GM10248 (cell line): ENCODE results near the gene SLAMF7.

Source experiments
- CTCF ChIA-PET: fragments of 300-600 bp; sonication (Branson Sonifier 250); formaldehyde crosslinking; extraction: SDS; loops from one replicate; lab custom pipeline; 2021; ENCODE audit warnings: antibody characterized with exemption; lab: Yijun Ruan, JAX
- POLR2A ChIA-PET: fragments of 350-650 bp; sonication (Branson Sonifier 250); formaldehyde crosslinking; extraction: SDS; loops from one replicate; lab custom pipeline; 2020; ENCODE audit warnings: antibody characterized with exemption; lab: Yijun Ruan, JAX
- DNase-seq: peaks from one replicate; pipeline ENCODE4 v3.0.0; 2012; ENCODE audit errors: extremely low spot score
- CTCF ChIP-seq: IDR thresholded peaks from 2 replicates; pipeline ENCODE4 v1.5.1; 2012; ENCODE audit warnings: mild to moderate bottlenecking, low read depth; ENCODE audit errors: extremely low read depth, missing control alignments, control extremely low read depth

The SLAMF7 gene

GRCh38 chr1:160740133-160740688 is 1.2 kb downstream of the SLAMF7 start:
- TF ChIP-seq CTCF = no peak
- ChIA-PET CTCF (interaction anchor here (1.1 to 8.2 kb wide), 9 partner anchors 9 to 120 kb away, joined by 3 to 67 read pairs (median 5); no protein-coding TSS in a partner anchor), POLR2A (interaction anchor here (0.8 to 1.7 kb wide), 7 partner anchors 8 to 36 kb away, joined by 3 to 5 read pairs (median 4); partner anchors contain the start of gene CD48)
- DNase-seq = no peak

- CTCF ChIA-PET = interaction anchor here (0.9 to 8.2 kb wide), 11 partner anchors 8 to 121 kb away, joined by 3 to 67 read pairs (median 4); no protein-coding TSS in a partner anchor
These were observed 2.0 kb downstream of the SLAMF7 start for GRCh38 chr1:160741092-160741501.

GRCh38 chr1:160741612-160742348 is 2.7 kb downstream of the SLAMF7 start:
- ChIA-PET POLR2A (interaction anchor here (0.9 kb wide), 1 partner anchor 15 kb away, joined by 3 read pairs; no protein-coding TSS in a partner anchor), CTCF (interaction anchor here (0.9 to 8.2 kb wide), 9 partner anchors 14 to 232 kb away, joined by 3 to 67 read pairs (median 4); no protein-coding TSS in a partner anchor)
- TF ChIP-seq CTCF = peak; percentile 27
- no peak for DNase-seq

More at GRCh38 chr1:160741092-160741501, 2.0 kb downstream of the SLAMF7 start:
- POLR2A ChIA-PET = interaction anchor here (0.8 to 1.5 kb wide), 4 partner anchors 15 to 35 kb away, joined by 3 to 4 read pairs (median 4); partner anchors contain the start of gene CD48
- no peak for DNase-seq
- no peak for TF ChIP-seq CTCF

GRCh38 chr1:160742428-160743127 is 3.5 kb downstream of the SLAMF7 start:
- no peak for TF ChIP-seq CTCF
- DNase-seq = no peak
- CTCF ChIA-PET = interaction anchor here (0.9 to 8.2 kb wide), 5 partner anchors 15 to 231 kb away, joined by 3 to 67 read pairs (median 6); no protein-coding TSS in a partner anchor
- POLR2A ChIA-PET = interaction anchor here (0.9 kb wide), 1 partner anchor 14 kb away, joined by 3 read pairs; no protein-coding TSS in a partner anchor

GRCh38 chr1:160743266-160743665 is 4.2 kb downstream of the SLAMF7 start:
- no peak for TF ChIP-seq CTCF
- CTCF ChIA-PET = interaction anchor here (0.9 to 8.2 kb wide), 7 partner anchors 13 to 211 kb away, joined by 3 to 67 read pairs (median 6); no protein-coding TSS in a partner anchor
- DNase-seq = no peak
- POLR2A ChIA-PET = no interaction called here
